GM19043 (cell line): ENCODE measurements around the gene SOCS3.

Source experiments
- ATAC-seq: cut with Tn5 transposase; IDR thresholded peaks from one replicate; pipeline ENCODE4 v1.9.1; 2021; ENCODE audit warnings: low read depth; ENCODE audit not compliant: unreplicated experiment

Gene SOCS3

DNA sequence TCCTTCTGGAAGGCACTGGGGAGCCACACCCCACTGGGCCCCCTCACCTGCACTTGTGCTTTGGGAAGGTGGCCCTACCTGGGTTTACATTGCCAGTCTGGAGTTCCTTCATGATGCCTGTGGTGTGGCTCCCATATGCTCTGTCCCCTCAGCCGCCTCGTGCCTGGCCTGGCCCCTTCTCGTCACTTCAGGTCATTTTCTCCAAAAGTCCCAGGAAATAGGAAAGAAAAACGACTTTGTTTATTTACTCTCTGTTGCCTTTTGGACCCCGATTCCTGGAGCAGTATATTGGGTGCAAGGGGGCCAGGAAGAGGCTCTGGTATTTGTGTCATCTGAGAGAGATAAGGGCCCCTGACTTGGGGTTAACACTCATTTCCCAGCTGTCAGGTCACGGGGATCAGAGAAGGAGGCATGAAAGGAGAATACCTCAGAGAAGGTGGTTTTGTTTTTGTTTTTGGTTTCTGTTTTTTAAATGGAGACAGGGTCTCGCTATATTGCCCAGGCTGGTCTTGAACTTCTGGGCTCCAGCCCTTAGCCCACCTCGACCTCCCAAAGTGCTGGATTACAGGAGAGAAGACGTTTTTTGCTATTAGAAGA lies 4.7 kb downstream of the SOCS3 start:
- no peak for ATAC-seq

DNA sequence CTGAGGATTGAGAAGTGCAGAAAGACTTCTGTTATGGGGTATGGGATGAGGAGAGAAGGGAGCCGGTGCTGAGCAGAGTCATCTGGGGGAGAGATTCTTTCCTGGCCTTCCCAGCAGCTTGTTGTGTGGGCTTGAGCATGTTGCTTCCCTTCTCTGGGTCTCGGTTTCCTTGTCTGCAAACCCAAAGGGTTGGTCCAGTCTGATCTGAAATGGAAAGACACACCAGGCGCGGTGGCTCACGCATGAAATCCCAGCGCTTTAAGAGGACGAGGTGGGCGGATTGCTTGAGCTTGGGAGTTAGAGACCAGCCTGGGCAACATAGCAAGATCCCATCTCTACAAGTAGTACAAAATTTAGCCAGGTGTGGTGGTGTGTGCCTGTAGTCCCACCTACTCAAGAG lies 6.0 kb downstream of the SOCS3 start:
- ATAC-seq, result no peak

DNA sequence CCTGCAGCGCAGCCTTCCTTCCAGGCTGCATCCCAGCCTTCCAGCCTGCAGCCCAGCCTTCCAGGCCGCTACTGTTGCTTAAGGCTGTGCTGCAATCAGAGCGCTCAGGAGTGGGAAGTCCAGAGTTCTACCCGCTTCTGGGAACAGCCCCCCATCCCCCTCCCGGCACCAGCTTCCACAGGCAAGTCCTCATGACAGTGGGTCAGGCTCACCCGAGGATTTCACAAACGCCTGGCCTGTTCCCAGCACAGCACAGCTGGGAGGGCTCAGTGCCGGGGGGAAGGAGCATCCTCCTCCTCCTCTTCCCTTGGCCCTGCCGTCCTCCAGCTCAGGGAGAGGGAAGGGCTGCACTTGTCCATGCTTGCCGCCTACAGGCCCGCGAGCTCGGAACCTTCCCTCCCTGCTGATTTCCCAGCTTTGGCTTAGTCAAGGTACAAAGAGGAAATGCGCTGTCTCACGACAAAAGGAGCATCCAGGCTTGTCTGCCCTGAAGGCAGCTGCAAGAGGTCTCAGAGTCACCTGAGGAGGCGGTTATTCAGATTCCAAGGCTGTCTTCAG lies 8.3 kb downstream of the SOCS3 start:
- no peak for ATAC-seq

DNA sequence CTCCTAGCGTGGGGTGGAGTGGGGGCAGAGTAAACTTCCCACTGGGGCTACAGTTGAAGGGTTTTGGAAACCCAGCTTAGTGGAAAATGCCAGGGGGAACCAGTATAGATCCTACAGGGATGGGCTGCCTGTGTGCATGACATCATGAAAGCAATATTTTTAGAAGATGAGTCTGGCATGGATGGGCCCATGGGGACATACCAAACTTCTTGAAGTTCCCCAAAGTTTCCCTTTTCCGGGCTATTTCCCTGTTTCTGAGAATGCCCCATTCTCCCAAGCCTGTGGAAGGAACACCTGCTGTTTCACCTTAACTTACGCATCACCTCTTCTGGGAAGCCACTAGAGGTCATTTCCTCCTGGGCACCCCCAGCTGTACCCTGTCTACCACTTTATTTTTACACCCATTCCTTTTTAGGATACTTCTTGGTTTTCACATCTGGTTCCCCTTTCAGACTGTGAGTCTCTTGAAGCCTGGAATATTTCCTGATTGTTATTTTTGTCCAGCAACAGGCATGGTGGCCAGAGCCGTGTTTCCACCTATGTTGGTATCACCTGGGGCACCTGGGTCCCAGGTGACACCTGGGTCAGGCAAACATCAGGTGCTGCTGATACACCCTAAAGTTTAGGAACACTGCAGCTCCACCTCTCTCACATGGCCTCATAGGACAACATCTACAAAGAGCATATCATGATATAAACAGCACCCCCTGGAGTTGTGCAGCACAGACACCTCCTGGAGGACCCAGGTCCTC lies 9.8 kb downstream of the SOCS3 start:
- no peak for ATAC-seq

DNA sequence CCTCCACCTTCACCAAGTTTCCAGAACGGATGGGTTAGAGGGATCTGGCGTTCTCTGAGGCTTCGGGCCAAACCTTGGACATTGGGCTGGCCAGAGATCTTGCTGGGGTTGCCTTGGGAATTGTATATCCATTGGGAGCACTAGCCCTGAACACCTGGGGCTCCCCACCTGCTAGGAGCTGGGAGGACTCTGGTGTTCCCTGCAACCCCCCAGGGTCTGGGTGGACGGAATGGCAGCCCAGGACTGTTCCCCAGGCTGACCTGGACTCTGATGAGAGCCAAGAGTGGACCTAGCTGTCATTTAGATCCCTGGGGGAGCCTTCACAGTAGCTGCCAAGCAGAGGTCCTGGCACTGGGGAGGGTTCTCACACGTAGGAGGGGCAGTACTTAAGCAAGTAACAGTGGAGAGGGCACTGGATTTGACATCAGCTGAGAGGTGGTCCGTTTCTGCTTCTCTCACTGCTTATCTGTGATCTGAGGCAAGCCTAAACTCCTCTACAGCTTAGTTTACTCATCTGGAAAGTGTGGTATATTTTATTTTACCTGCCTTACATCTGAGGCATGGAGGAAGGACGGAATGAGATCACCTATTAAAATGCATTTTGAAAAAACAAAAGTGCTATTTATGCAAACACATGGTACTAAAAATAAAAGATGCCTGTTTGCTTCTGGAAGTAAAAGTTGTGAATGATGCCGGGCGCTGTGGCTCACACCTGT lies 11.7 kb downstream of the SOCS3 start:
- ATAC-seq, result no peak

DNA sequence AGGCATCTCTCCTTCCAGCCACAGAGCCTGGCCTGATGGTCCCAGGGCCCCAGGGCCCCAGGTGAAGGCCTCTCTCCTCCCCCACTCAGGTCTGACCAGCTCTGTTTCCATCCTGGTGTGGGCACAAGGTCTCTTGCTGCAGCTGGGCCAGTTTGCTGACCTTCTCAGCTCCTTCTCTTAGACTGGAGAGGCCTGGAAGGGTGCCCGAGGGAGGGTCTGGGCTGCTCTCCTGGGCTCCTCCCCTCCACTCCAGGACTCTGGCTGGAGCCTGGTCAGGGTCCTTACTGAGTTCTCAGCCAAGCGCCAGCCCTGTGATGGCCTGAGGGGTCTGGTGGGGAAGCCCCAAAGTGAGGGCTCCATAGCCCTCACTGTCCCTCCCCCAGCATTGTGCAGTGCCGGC lies 12.4 kb downstream of the SOCS3 start:
- ATAC-seq, result no peak

DNA sequence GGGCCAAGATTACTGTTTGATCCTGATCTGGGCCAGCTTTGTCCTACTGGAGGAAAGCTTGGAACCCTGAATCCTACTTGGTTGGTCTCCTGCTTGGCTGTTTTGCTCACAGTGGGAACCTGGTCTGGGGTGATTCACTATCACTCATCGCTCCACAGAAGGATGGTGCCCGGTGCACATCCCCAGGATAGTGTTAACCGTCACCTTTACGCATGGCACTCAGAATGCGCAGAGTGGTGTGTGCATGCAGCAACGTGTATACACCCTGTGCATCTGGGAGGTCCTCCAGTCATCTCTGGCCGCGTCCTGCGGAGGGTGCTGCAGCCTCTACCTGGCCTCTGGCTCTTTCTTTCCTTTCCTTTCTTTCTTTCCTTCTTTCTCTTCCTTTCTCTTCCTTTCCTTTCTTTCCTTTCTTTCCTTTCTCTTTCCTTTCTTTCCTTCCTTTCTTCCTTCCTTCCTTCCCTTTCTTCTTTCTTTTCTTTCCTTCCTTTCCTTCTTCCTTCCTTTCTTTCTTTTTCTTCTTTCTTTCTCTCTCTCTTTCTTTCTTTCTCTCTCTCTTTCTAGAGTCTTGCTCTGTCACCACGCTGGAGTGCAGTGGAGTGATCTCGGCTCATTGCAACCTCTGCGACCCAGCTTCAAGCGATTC lies 13.1 kb downstream of the SOCS3 start:
- ATAC-seq, result no peak

DNA sequence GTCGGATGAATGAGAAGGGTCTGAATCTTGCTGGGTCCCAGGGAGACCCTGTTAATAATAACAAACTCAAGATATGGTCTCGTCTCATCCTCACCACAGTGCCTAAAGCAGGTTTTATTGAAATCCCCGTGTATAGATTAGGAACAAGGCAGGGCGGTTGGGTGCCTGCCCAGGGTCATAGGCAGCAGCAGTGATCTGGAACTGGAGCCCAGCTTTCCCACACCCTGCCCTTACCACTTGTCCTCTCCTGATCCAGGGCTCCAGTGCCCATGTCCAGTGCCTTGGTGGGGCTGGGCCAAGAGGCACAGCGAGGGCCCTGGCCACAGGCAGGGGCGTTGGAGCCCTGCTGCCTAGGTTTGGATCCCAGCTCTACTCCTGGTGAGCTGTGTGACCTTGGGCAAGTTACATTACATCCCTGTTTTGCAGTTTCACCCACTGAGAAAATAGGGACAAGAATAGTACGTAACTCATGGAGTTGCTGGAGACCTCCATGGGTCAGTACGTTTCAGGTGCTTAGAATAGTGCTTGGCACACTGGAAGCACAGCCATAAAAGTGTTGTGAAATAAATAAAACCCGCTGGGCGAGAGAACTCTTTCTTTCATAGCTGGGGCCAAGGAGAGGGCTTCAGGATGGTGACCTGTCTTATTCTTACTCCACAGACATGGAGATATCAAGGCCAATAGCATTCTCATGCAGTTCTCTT lies 13.9 kb downstream of the SOCS3 start:
- ATAC-seq, result no peak

DNA sequence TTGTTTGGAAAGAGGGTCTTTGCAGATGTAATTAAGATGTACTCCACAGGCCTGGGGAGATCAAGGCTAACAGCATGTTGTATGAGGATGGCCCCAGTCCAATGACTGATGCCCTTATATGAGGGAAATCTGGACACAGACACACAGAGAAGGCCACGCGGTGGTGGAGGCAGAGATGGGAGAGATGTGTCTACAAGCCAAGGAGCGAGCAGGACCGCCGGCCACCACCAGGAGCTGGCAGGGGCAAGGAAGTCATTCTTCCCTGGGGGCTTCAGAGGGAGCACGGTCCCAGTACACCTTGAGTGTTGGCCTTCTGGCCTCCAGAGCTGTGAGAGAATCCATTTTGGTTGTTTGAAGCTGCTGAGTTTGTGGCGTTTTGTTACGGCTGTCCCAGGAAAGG lies 14.7 kb downstream of the SOCS3 start:
- ATAC-seq, result no peak

DNA sequence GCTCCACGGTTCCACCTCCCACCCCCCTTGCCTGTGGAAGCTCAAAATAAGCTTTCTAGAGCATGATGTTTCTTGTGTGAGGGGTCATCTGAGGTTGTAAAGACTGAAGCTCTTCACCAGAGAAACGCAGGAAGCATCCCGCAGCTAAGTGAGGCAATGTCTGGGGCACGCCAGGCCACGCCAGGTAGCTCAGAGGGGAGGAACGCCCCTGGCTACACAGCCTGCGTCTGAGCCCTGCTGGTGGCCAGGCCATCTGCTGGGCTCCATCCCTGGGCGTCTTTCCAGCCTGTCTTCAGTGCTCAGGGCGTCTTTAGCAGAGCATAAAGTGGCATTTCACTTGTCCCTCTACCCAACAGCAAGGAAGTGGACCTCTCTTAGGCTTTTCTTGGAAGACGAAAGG lies 15.2 kb downstream of the SOCS3 start:
- ATAC-seq, result no peak

DNA sequence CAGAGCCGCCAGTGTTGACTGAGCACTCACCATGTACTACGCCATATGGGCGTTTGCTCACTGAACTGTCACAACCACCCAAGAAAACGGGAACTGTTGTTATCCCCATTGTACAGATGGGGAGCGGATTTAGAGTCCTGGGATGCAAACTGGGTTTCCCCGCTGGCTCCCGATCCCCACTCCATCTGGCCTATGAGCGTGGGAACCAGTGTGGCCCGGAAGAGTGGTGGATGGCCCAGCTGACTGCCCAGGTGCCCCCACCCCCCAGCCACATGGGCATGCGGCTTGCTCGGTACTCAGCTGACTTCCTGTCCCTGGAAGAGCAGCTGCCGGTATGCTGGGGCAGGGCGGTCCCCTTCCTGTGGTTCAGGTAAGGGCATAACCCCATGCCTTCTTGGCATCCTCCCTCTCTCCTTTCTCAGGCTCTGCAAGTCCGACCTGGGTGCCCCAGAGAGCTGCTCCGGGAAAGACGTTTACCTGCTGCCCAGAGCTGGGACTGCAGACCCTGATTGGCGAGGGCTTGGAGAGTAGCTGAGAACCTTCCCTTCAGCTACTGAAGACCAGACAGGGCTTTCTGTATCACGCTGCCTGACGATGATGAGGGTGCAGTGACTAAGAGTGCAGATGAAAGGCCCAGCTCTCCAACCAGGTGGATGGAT lies 16.2 kb downstream of the SOCS3 start:
- no peak for ATAC-seq

DNA sequence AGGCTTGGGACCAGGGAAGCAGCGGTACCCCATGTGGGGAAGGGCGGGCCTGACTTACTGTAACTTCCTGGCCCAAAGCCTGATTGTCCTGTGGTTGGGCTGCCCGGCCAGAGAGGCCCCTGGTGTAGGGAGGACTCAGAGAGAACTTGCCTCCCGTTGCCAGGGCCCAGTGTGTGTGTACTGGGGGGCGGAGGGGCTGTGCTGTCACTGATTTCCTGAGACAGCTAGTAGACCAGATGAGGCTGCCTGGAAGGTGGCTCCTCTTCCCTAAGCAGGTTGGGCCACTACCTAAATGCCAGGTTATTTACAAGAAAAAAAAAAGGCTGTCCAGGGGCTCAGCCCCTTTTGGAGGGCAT lies 16.7 kb downstream of the SOCS3 start:
- ATAC-seq, result no peak

DNA sequence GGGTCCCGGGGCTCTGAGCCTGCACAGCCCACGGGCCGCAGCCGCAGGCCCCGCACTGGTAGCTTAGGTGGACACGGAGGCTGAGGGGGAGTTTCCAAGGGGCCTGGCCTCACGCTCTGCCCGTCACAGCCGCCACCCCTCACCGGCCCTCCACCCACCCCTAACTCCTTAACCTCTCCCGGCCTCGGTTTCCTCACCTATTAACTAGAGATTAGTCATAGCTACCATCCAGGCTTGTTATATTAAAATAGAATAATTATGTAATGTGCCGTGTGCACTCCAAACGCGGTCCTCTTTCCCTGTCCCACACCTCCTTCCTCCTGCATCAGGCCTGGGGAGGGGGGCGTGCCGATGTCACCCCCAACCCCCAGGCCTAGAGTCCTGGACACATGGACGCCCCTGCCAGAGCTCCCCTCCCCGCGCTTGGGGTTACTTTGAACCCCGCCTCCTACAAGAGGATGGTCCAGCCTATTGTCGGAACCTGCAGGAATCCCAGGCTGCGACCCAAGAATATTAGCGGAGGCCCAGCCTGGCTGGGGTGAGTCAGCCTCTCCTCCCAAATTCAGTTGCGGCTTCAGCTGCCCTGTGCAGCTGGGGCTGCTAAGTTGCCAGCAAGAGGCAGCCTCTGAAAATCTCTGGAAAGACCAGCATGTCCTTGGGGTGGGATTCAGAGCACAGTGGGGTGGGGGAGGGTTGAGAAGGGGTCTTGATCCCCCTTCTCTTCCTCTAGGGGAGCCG lies 17.3 kb downstream of the SOCS3 start:
- ATAC-seq, result no peak

DNA sequence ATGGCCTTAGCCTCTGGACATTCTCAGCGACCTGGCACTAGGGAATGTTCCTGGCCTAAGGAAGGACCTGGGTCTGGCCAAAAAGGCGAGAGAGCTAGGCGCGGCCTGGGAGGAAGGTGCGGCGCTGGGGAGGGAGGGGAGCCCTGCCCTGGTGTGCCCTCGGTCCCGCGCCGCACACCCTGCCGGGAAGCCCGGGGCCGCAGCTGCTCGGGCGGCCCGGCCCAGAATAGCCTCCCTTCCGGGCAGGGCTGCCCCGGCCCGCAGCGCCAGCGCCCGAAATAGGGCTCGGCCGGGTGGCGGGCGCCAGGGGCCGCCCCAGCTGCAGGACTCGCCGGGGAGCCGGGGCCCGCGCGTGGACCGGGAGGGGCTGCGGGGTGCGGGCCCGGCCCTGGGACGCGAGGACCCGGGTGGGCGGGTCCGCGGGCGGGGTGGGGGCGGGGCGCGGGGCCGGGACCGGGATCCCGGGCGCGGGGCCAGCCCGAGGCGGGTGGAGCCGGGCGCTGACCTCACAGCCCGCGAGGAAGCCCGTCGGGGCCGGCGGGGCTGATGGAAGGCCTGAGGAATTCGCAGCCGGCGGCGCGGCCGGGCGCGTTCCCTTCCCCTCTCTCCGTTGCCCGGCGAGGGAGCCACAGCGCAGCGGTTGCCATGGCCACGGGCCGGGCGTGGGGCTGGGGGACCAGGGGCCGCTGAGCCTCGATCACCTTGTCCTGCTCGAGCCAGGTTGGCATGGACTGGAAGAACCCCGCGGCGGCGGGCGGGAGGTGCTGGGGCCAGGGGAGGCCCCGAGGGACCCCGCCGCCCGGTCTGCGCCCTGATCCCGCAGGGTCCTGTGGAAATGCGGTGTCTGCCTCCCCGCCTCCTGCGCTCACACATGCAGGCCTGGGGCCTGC lies 18.1 kb downstream of the SOCS3 start:
- no peak for ATAC-seq

DNA sequence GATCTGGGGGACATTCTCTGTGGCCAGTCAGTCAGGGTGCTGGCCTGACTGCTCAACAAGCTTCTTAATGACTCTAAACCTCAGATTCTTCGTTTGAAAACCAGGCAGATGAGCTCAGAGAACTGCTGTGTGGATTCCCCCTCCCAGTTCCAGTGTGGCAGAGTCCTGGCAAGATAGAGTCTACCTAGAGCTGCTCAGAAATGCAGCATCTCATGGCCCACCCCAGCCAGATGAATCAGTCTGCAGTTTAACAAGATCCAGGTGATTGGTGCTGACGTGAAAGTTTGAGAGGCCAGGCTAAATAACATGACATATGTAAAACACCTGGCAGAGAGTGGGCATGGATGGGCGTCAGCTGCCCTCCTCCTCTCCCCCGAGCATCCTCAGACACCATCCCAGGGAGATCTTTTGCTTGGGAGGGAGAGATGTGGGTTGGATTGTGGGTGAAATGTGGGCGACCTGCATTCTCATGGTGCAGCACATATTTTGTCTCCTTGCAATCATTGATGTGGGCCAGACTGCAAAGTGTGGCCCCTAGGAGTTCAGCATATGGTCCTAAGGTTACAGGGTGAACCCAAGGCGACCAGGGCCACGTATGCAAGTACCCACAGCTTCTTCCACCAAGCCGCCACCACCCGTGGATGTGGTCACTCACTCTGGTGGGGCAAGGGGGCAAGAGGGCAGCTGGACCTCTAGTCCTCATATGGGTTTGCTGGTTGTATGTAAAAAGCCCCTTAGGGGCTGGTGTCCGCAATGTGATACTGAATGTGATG lies 19.5 kb downstream of the SOCS3 start:
- no peak for ATAC-seq

DNA sequence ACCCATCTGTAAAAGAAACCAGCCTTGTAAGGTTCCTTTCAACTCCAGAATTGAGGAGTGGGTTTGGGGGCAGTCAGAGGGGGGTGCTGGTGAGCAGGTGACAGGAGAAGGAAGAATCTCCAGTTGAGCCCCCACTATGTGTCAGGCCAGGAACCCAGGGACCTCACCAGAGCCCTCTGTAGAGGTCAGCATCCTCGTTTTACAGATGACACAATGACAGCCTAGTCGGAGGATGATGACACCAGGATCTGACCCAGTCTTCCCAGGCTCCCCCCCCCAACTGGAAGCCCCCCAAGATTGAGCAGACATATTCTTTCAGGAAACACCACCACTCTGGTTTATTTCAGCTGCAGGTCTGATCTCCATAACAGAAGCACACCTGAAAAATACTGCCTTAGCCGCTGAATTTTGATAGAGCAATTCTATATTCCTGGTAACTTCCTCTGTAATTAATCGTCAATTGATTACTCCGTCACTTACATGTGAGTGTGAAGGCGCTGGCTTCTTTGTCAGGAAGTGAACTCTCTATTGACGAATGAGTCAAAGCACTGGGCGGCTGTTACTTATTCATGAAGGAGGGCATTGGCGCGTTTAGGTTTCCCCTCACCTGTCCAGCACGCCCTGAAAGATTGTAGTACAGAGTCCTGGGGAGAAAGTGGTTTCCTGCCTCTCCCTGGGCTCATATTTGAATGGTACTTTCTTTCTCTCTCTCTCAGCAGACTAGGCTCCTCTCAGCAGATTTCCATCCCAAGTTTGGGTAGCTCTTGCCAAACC lies 21.2 kb downstream of the SOCS3 start:
- no peak for ATAC-seq
